ENCODE results near the gene ZNF783. TPM values are rescaled to one million over a fixed set of nuclear protein-coding genes. Genes with fewer than 3 reads are reported as not detected.

ZNF783 gene
- total and polyA plus RNA-seq, 9 of the 15 experiments (the other 6 are each of a cell fraction or from before 2014, with no cell fraction given): 0.66 to 11.2 (median 5.4) TPM

GRCh38 chr7:149317986-149318672, 56.1 kb downstream of the ZNF783 start (continued):
- TF ChIP-seq CCNT2 (IDR thresholded peaks at IDR 0.05; ENCODE audit: borderline replicate concordance, extremely low read depth, insufficient read length, low read depth, low read length): no peak
- no peak for TF ChIP-seq SIRT6 (IDR thresholded peaks at IDR 0.05; ENCODE audit: low read depth, low read length)
- TF ChIP-seq E2F1 (CRISPR knock-in tag; IDR thresholded peaks at IDR 0.05): no peak
- no peak for TF ChIP-seq PBX2 (CRISPR knock-in tag; IDR thresholded peaks at IDR 0.05; ENCODE audit: low read depth)
- no peak for TF ChIP-seq PBX2 (tag; conservative IDR thresholded peaks at IDR 0.05; ENCODE audit: low read depth)
- no peak for TF ChIP-seq ATF4 (CRISPR knock-in tag; IDR thresholded peaks at IDR 0.05)
- peak; percentile 54 for TF ChIP-seq ZBTB7A (IDR thresholded peaks at IDR 0.05; ENCODE audit: borderline replicate concordance, control insufficient read depth, low read depth, low read length)
- no peak for TF ChIP-seq ZNF707 (CRISPR knock-in tag; conservative IDR thresholded peaks at IDR 0.05)
- no peak for TF ChIP-seq HNRNPH1 (optimal IDR thresholded peaks at IDR 0.05; ENCODE audit: low read depth, low read length)
- TF ChIP-seq TRIM24 (IDR thresholded peaks at IDR 0.05): peak; percentile 43 to 55; a peak in 2 of 4 replicates
- TF ChIP-seq ZNF609 (CRISPR knock-in tag; IDR thresholded peaks at IDR 0.05; ENCODE audit: borderline replicate concordance): no peak
- no peak for TF ChIP-seq NR2C2 (CRISPR knock-in tag; IDR thresholded peaks at IDR 0.05)
- no peak for TF ChIP-seq NR2C2 (tag; IDR thresholded peaks at IDR 0.05)
- TF ChIP-seq E2F5 (CRISPR knock-in tag; IDR thresholded peaks at IDR 0.05): no peak
